GM12891 (cell line): ENCODE results near the gene NFKBIA.

Source experiments
- PAX5 ChIP-seq: IDR thresholded peaks from 2 replicates; pipeline ENCODE4 v1.6.1; 2011; ENCODE audit warnings: low read length, moderate library complexity, mild to moderate bottlenecking; ENCODE audit not compliant: insufficient read depth, severe bottlenecking
- POLR2A ChIP-seq: IDR thresholded peaks from 2 replicates; pipeline ENCODE4 v1.6.1; 2011; ENCODE audit warnings: low read depth, low read length, control low read depth
- POLR2AphosphoS5 ChIP-seq: IDR thresholded peaks from 2 replicates; pipeline ENCODE4 v1.6.1; 2011; ENCODE audit warnings: low read depth, low read length, control low read depth
- SPI1 ChIP-seq: IDR thresholded peaks from 2 replicates; pipeline ENCODE4 v1.6.1; 2011; ENCODE audit warnings: low read depth, low read length, control low read depth
- TAF1 ChIP-seq: IDR thresholded peaks from 2 replicates; pipeline ENCODE4 v1.6.1; 2011; ENCODE audit warnings: low read depth, low read length, control low read depth

DNA sequence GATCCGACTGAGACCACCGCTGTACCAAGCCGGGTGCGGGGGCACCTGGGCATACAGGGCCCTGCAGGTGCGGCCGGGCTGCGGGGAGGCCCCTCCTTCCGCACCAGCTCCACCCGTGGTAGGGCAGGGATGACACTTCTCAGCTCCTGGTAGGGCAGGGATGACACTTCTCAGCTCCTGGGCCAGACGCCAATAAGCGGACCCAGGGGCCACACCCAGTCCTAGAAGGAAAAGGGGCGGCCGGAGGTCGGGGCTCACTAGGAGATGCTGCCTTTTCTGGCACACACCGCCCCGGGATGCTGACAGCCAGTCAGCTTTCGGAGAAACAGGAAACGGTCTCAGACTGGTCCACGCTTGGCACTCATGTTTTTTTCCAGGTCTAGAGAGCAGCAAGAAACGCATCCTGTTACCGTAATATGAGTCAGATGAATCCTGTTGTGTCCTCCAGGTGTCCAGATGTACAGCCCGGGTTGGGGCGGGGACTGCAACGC, 34.8 kb downstream of the NFKBIA start:
- TF ChIP-seq POLR2AphosphoS5 = no peak
- TF ChIP-seq POLR2A = no peak
- no peak for TF ChIP-seq TAF1
- no peak for TF ChIP-seq SPI1
- TF ChIP-seq PAX5 = no peak
